HepG2 (cell line): ENCODE data around the gene RAB20. TPM values are rescaled to one million over a fixed set of nuclear protein-coding genes. Genes with fewer than 3 reads are reported as not detected.

Experiments used
- BHLHE40 ChIP-seq: IDR thresholded peaks from 2 replicates; pipeline ENCODE4 v1.6.1; 2011; ENCODE audit warnings: low read length, improper control_type of control experiment
- BRD4 ChIP-seq: sonication (generic); formaldehyde crosslinking; IDR thresholded peaks from 2 replicates; pipeline ENCODE4 v1.4.0; 2020; ENCODE audit warnings: missing genetic modification reagents
- DMAP1 ChIP-seq: IDR thresholded peaks from 2 replicates; pipeline ENCODE4 v1.6.1; 2016
- E2F2 ChIP-seq: sonication (generic); formaldehyde crosslinking; IDR thresholded peaks from 2 replicates; pipeline ENCODE4 v1.4.0; 2020; ENCODE audit warnings: missing genetic modification reagents, borderline replicate concordance
- EP300 ChIP-seq, 3 experiments: sonication (generic) in 1 of 3; formaldehyde crosslinking in 1 of 3; IDR thresholded peaks; 2 replicates each; pipeline versions ENCODE4 v1.5.1 to v1.6.1; 2011 to 2020; ENCODE audit warnings: low read depth in 2 of 3, low read length in 2 of 3, borderline replicate concordance in 1 of 3, improper control_type of control experiment in 1 of 3, mild to moderate bottlenecking in 1 of 3, missing genetic modification reagents in 1 of 3, moderate library complexity in 1 of 3
- JDP2 ChIP-seq: sonication (generic); formaldehyde crosslinking; IDR thresholded peaks from 2 replicates; pipeline ENCODE4 v1.8.1; 2022; ENCODE audit warnings: missing genetic modification reagents, borderline replicate concordance
- MATR3 ChIP-seq: sonication (generic); formaldehyde crosslinking; IDR thresholded peaks from 2 replicates; pipeline ENCODE4 v1.4.0; 2020; ENCODE audit warnings: missing genetic modification reagents
- MAX ChIP-seq: IDR thresholded peaks from 2 replicates; pipeline ENCODE4 v1.6.1; 2012; ENCODE audit warnings: inconsistent platforms
- NFE2L2 ChIP-seq: fragments of 150-350 bp; IDR thresholded peaks from 2 replicates; pipeline ENCODE4 v1.6.1; 2014; ENCODE audit warnings: low read length
- NKX3-1 ChIP-seq: sonication (generic); formaldehyde crosslinking; IDR thresholded peaks from 2 replicates; pipeline ENCODE4 v1.5.0; 2020; ENCODE audit warnings: missing genetic modification reagents
- PATZ1 ChIP-seq: sonication (generic); formaldehyde crosslinking; IDR thresholded peaks from 2 replicates; pipeline ENCODE4 v1.4.0; 2020; ENCODE audit warnings: missing genetic modification reagents
- PAWR ChIP-seq: sonication (generic); formaldehyde crosslinking; IDR thresholded peaks from 2 replicates; pipeline ENCODE4 v1.4.0; 2020; ENCODE audit warnings: missing genetic modification reagents, mild to moderate bottlenecking, borderline replicate concordance
- RBM39 ChIP-seq: fragments of 200-400 bp; formaldehyde crosslinking; IDR thresholded peaks from one replicate; pipeline ENCODE4 v1.6.1; 2018; ENCODE audit warnings: antibody characterized with exemption, mild to moderate bottlenecking, low read depth, low read length; ENCODE audit not compliant: poor library complexity, severe bottlenecking
- RFX3 ChIP-seq: IDR thresholded peaks from 2 replicates; pipeline ENCODE4 v1.6.1; 2016; ENCODE audit warnings: missing biosample characterization, missing genetic modification reagents
- SOX6 ChIP-seq, 2 experiments: fragments of 450-650 bp in 1 of 2; sonication (generic) in 1 of 2; formaldehyde crosslinking in 1 of 2; IDR thresholded peaks; 2 replicates each; pipeline versions ENCODE4 v1.4.0 to v1.6.1; 2017 to 2020; ENCODE audit warnings: antibody characterized with exemption in 1 of 2, mild to moderate bottlenecking in 1 of 2, missing genetic modification reagents in 1 of 2
- ZBTB10 ChIP-seq: sonication (generic); formaldehyde crosslinking; IDR thresholded peaks from 2 replicates; pipeline ENCODE4 v1.4.0; 2020; ENCODE audit warnings: missing genetic modification reagents, borderline replicate concordance
- ZFP37 ChIP-seq: sonication (generic); formaldehyde crosslinking; IDR thresholded peaks from 2 replicates; pipeline ENCODE4 v1.4.0; 2020; ENCODE audit warnings: missing genetic modification reagents, borderline replicate concordance
- ZFP90 ChIP-seq: sonication (generic); formaldehyde crosslinking; IDR thresholded peaks from 2 replicates; pipeline ENCODE4 v1.8.0; 2022; ENCODE audit warnings: missing genetic modification reagents, mild to moderate bottlenecking, inconsistent platforms, borderline replicate concordance
- ZNF253 ChIP-seq: sonication (generic); formaldehyde crosslinking; IDR thresholded peaks from 2 replicates; pipeline ENCODE4 v1.8.0; 2022; ENCODE audit warnings: mild to moderate bottlenecking, missing genetic modification reagents, borderline replicate concordance
- ZNF460 ChIP-seq: sonication (generic); formaldehyde crosslinking; IDR thresholded peaks from 2 replicates; pipeline ENCODE4 v1.5.1; 2020; ENCODE audit warnings: missing genetic modification reagents, mild to moderate bottlenecking, borderline replicate concordance
- ZNF816 ChIP-seq: sonication (generic); formaldehyde crosslinking; IDR thresholded peaks from 2 replicates; pipeline ENCODE4 v1.8.0; 2022; ENCODE audit warnings: missing genetic modification reagents, mild to moderate bottlenecking, borderline replicate concordance
- ZNF879 ChIP-seq: sonication (generic); formaldehyde crosslinking; IDR thresholded peaks from 2 replicates; pipeline ENCODE4 v1.8.1; 2023; ENCODE audit warnings: missing genetic modification reagents
- polyA plus RNA-seq, 8 experiments: library from polyadenylated mRNA; depleted of rRNA in 3 of 8; stranded (reverse) in 7 of 8; unstranded in 1 of 8; fragments of >200 nt; fragmentation: Illumina TruSeq in 4 of 8; extraction: Trizol in 4 of 8; gene quantifications; 2 replicates each; pipeline versions ENCODE4 v1.2.1 to v1.2.3, GENCODE V29; 2011 to 2016; ENCODE audit warnings: low read depth in 4 of 8, missing spikeins in 1 of 8, mixed read lengths in 1 of 8; ENCODE audit not compliant: insufficient read depth in 1 of 8
- total RNA-seq, 5 experiments: library from RNA; depleted of rRNA; stranded (reverse); fragments of >200 nt; fragmentation: Illumina TruSeq; extraction: Trizol; gene quantifications; 2 replicates each; pipeline ENCODE4 v1.2.3, GENCODE V29; 2016; ENCODE audit warnings: low read depth in 1 of 5

Gene RAB20
- total and polyA plus RNA-seq, 2 of the 13 experiments (the other 11 are each of a cell fraction or from before 2014, with no cell fraction given): 15.6 to 30.5 TPM

GRCh38 chr13:110490009-110490770 is 71.3 kb downstream of the RAB20 start (continued):
- TF ChIP-seq NKX3-1 (CRISPR knock-in tag): no peak
- TF ChIP-seq ZFP37 (CRISPR knock-in tag): no peak
- no peak for TF ChIP-seq BRD4 (CRISPR knock-in tag)
- TF ChIP-seq ZNF460 (CRISPR knock-in tag): no peak
- no peak for TF ChIP-seq ZFP90
- TF ChIP-seq RBM39: no peak
- no peak for TF ChIP-seq DMAP1
- TF ChIP-seq RFX3: no peak
- TF ChIP-seq PAWR (CRISPR knock-in tag): no peak
- no peak for TF ChIP-seq ZNF879 (CRISPR knock-in tag)
- no peak for TF ChIP-seq JDP2 (CRISPR knock-in tag)
- no peak for TF ChIP-seq MAX
- 0 out of 2 replicates have a peak, but pooled peaks have one; percentile 23 for TF ChIP-seq PATZ1
- no peak for TF ChIP-seq ZNF253 (CRISPR knock-in tag)
- TF ChIP-seq MATR3 (CRISPR knock-in tag): no peak
- TF ChIP-seq ZNF816: no peak
- TF ChIP-seq E2F2 (CRISPR knock-in tag): no peak
- no peak for TF ChIP-seq NFE2L2
- TF ChIP-seq BHLHE40: no peak
- 0 out of 4 replicates have a peak, but pooled peaks of 1 of the 2 experiments have one; percentile 6 for TF ChIP-seq EP300 (IDR thresholded peaks at IDR 0.05; ENCODE audit: low read depth in 2 of 2, low read length in 2 of 2)
- TF ChIP-seq EP300 (CRISPR knock-in tag; IDR thresholded peaks at IDR 0.05; ENCODE audit: borderline replicate concordance): no peak
- no peak for TF ChIP-seq SOX6 (IDR thresholded peaks at IDR 0.05)
- TF ChIP-seq SOX6 (CRISPR knock-in tag; IDR thresholded peaks at IDR 0.05): peak; percentile 88
- TF ChIP-seq ZBTB10 (CRISPR knock-in tag): no peak
